Mesenchymal stem cell (in vitro differentiated cells and primary cell): Measurements from ENCODE around the gene RAPGEF1.

Experiments
- DNase-seq: peaks from one replicate; pipeline ENCODE4 v3.0.0-alpha.2; 2013
- H2AFZ ChIP-seq: one replicate; pipeline ENCODE4 v1.6.1; 2013; ENCODE audit warnings: low read depth, mild to moderate bottlenecking, control low read depth, inconsistent platforms, low read length, moderate library complexity
- H2AK5ac ChIP-seq: 2 replicates; pipeline ENCODE4 v1.6.1; 2013; ENCODE audit warnings: low read length, moderate library complexity, mild to moderate bottlenecking, inconsistent platforms; ENCODE audit not compliant: severe bottlenecking
- H2BK120ac ChIP-seq: one replicate; pipeline ENCODE4 v1.6.1; 2013; ENCODE audit warnings: low read depth, mild to moderate bottlenecking, inconsistent platforms, low read length, moderate library complexity
- H2BK12ac ChIP-seq, 2 experiments: one replicate each; pipeline ENCODE4 v1.6.1; 2013; ENCODE audit warnings: inconsistent platforms in 2 of 2, low read length in 2 of 2, mild to moderate bottlenecking in 2 of 2, moderate library complexity in 2 of 2, control low read depth in 1 of 2
- H2BK15ac ChIP-seq: one replicate; pipeline ENCODE4 v1.6.1; 2013; ENCODE audit warnings: mild to moderate bottlenecking, low read depth, inconsistent platforms; ENCODE audit not compliant: poor library complexity, severe bottlenecking
- H2BK5ac ChIP-seq: 2 replicates; pipeline ENCODE4 v1.6.1; 2013; ENCODE audit warnings: low read depth, mild to moderate bottlenecking, low read length, control low read depth, inconsistent platforms; ENCODE audit not compliant: poor library complexity, severe bottlenecking
- H3K14ac ChIP-seq, 2 experiments: one replicate each; pipeline ENCODE4 v1.6.1; 2013; ENCODE audit warnings: inconsistent platforms in 2 of 2, low read length in 2 of 2, control low read depth in 1 of 2, mild to moderate bottlenecking in 1 of 2, moderate library complexity in 1 of 2
- H3K18ac ChIP-seq, 2 experiments: one replicate each; pipeline ENCODE4 v1.6.1; 2013; ENCODE audit warnings: inconsistent platforms in 2 of 2, low read length in 2 of 2, control low read depth in 1 of 2, low read depth in 1 of 2, mild to moderate bottlenecking in 1 of 2
- H3K23ac ChIP-seq, 2 experiments: one replicate each; pipeline ENCODE4 v1.6.1; 2013; ENCODE audit warnings: inconsistent platforms in 2 of 2, low read length in 2 of 2, mild to moderate bottlenecking in 2 of 2, moderate library complexity in 2 of 2, control low read depth in 1 of 2
- H3K27ac ChIP-seq: 2 replicates; pipeline ENCODE4 v1.5.1; 2013; ENCODE audit warnings: mild to moderate bottlenecking, moderate library complexity, low read length, control low read depth, inconsistent platforms; ENCODE audit not compliant: poor library complexity, severe bottlenecking
- H3K27me3 ChIP-seq, 2 experiments: 2 replicates each; pipeline versions ENCODE4 v1.6.1 to v1.7.0; 2013; ENCODE audit warnings: low read length in 2 of 2, mild to moderate bottlenecking in 2 of 2, moderate library complexity in 2 of 2, control low read depth in 1 of 2, inconsistent platforms in 1 of 2; ENCODE audit not compliant: control insufficient read depth in 1 of 2, insufficient read depth in 1 of 2
- H3K36me3 ChIP-seq, 2 experiments: 2 replicates each; pipeline versions ENCODE4 v1.6.1 to v1.7.0; 2013; ENCODE audit warnings: low read length in 2 of 2, control low read depth in 1 of 2, inconsistent platforms in 1 of 2, low read depth in 1 of 2, mild to moderate bottlenecking in 1 of 2; ENCODE audit not compliant: insufficient read depth in 2 of 2, control insufficient read depth in 1 of 2
- H3K4ac ChIP-seq, 2 experiments: one replicate each; pipeline ENCODE4 v1.6.1; 2013; ENCODE audit warnings: inconsistent platforms in 2 of 2, low read length in 2 of 2, mild to moderate bottlenecking in 2 of 2, moderate library complexity in 2 of 2, control low read depth in 1 of 2, low read depth in 1 of 2
- H3K4me1 ChIP-seq: 2 replicates; pipeline ENCODE4 v1.6.1; 2013; ENCODE audit warnings: low read depth, low read length, control low read depth; ENCODE audit not compliant: control insufficient read depth, insufficient read depth
- H3K4me2 ChIP-seq: 2 replicates; pipeline ENCODE4 v1.6.1; 2013; ENCODE audit warnings: low read length, mild to moderate bottlenecking, inconsistent platforms; ENCODE audit not compliant: poor library complexity, severe bottlenecking
- H3K4me3 ChIP-seq, 2 experiments: 2 replicates each; pipeline versions ENCODE4 v1.5.1 to v1.7.0; 2013; ENCODE audit warnings: low read length in 2 of 2, mild to moderate bottlenecking in 2 of 2, control low read depth in 1 of 2, low read depth in 1 of 2; ENCODE audit not compliant: insufficient read depth in 1 of 2
- H3K79me1 ChIP-seq: replicated peaks from 2 replicates; pipeline ENCODE4 v1.6.1; 2013; ENCODE audit warnings: mild to moderate bottlenecking, control low read depth, low read length, inconsistent platforms; ENCODE audit not compliant: poor library complexity, severe bottlenecking
- H3K9ac ChIP-seq: 2 replicates; pipeline ENCODE4 v1.7.0; 2013; ENCODE audit warnings: mild to moderate bottlenecking, low read length, moderate library complexity
- H3K9me3 ChIP-seq: 2 replicates; pipeline ENCODE4 v1.7.0; 2013; ENCODE audit warnings: mild to moderate bottlenecking, low read length; ENCODE audit not compliant: control insufficient read depth
- H4K8ac ChIP-seq: one replicate; pipeline ENCODE4 v1.6.1; 2013; ENCODE audit warnings: inconsistent platforms, mild to moderate bottlenecking, low read length, moderate library complexity
- H4K91ac ChIP-seq: one replicate; pipeline ENCODE4 v1.6.1; 2013; ENCODE audit warnings: mild to moderate bottlenecking, low read length, inconsistent platforms
- WGBS: methylation state at CpG from one replicate; pipeline ENCODE4 v1.1.7; 2013; ENCODE audit warnings: mixed read lengths; 5-methylcytosine and 5-hydroxymethylcytosine counted together

Gene RAPGEF1

DNA sequence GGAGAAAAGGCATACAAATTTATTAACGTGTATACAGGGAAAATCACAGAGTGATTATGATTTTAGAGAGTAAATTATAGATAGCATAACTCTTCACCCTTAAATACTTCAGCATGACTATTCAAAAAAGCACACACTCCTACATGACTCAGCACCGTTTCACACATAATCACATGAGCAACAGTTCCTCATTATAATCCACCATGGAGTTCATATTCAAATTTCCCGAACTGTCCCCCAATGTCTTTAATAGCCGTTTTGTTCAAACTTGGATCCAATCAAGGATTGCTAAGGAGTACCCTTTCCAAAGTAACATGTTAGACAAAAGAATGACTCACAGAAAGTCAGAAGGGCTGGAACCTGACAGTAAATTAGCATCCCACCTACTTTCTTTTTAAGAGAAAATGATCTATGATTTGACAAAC lies 32.1 kb downstream of the RAPGEF1 start:
- no peaks in the 10 kb centered on the region for H3K36me3 ChIP-seq
- H2AFZ ChIP-seq, result no peak overlapping the region

DNA sequence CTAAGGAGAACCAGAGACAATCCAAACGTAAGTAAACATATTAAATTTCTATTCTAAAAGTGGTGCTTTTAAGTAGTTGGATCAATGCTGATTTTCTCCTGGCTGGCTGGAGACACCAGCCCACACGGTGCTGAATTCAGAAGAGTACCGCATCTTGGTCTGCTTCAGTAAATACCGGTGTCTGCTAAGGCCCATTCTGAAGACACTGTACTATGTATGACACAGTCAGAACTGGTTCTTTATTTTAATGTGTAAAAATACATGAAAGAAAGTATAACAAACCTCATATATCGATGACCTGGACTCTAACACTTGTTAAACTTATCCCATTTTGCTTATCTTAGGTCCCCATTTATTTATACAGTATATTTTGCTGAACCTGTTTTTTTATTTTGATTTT lies 32.8 kb downstream of the RAPGEF1 start:
- no peak overlapping the region for H3K18ac ChIP-seq
- no peak overlapping the region for H3K4me2 ChIP-seq
- peaks cover 40% of the 10 kb centered on the region for H3K79me1 ChIP-seq
- H3K23ac ChIP-seq, result no peak overlapping the region
- no peaks in the 10 kb centered on the region for H3K9me3 ChIP-seq
- H2AK5ac ChIP-seq, result no peak overlapping the region
- H2BK15ac ChIP-seq, result no peak overlapping the region
- WGBS, result 100% methylated on average over 1 of the region's 5 CpGs
- H3K9ac ChIP-seq, result peak overlapping the region; percentile 83
- peak overlapping the region in 1 of 2 experiments; percentile 51 for H2BK12ac ChIP-seq
- H3K4me1 ChIP-seq, result peaks cover 14% of the 10 kb centered on the region
- H3K36me3 ChIP-seq, result no peaks in the 10 kb centered on the region
- H3K4me3 ChIP-seq, result no peak overlapping the region
- no peak overlapping the region for H3K27ac ChIP-seq
- no peak overlapping the region for H2AFZ ChIP-seq
- H2BK120ac ChIP-seq, result no peak overlapping the region
- no peak overlapping the region for H3K4ac ChIP-seq
- H2BK5ac ChIP-seq, result no peak overlapping the region
- DNase-seq, result no peak
- H4K8ac ChIP-seq, result no peak overlapping the region
- no peaks in the 10 kb centered on the region for H3K27me3 ChIP-seq
- no peak overlapping the region for H4K91ac ChIP-seq
- H3K14ac ChIP-seq, result no peak overlapping the region

More for the DNA sequence above, 32.1 kb downstream of the RAPGEF1 start:
- H3K9ac ChIP-seq, result peak overlapping the region; percentile 83
- H4K8ac ChIP-seq, result no peak overlapping the region
- no peak overlapping the region for H3K4me2 ChIP-seq
- peaks cover 45% of the 10 kb centered on the region for H3K79me1 ChIP-seq
- no peak overlapping the region for H4K91ac ChIP-seq
- H2BK12ac ChIP-seq, result no peak overlapping the region
- no peak overlapping the region for H3K23ac ChIP-seq
- no peak overlapping the region for H2BK15ac ChIP-seq
- DNase-seq, result peak; percentile 57
- no peak overlapping the region for H2BK5ac ChIP-seq
- H2BK120ac ChIP-seq, result no peak overlapping the region
- no peak overlapping the region for H3K18ac ChIP-seq
- H3K14ac ChIP-seq, result no peak overlapping the region
- 69% methylated on average over 3 of the region's 4 CpGs for WGBS
- H3K4ac ChIP-seq, result no peak overlapping the region
- peaks cover 14% of the 10 kb centered on the region for H3K4me1 ChIP-seq
- H3K9me3 ChIP-seq, result no peaks in the 10 kb centered on the region
- H2AK5ac ChIP-seq, result no peak overlapping the region
- no peak overlapping the region for H3K27ac ChIP-seq
- H3K4me3 ChIP-seq, result peak overlapping the region in 1 of 2 experiments; percentile 63
- H3K27me3 ChIP-seq, result no peaks in the 10 kb centered on the region

DNA sequence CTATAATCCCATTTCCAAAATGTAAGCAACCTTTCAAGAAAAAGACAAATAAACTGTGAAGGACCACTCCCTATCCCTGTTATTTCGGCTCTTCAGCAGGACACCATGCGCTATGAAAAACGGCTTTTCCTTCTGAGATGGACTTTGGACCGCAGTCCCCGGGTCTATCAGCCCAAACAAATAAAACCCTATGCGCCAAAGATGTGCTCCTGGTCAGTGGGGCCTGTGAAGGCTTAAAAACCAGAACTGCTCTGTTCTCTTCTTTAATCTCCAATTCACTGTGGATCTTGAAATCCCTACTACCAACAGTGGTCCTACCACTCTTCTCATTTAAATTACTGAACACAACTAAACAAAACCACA lies 33.3 kb downstream of the RAPGEF1 start:
- H3K9ac ChIP-seq, result peak overlapping the region; percentile 83
- 93% methylated on average over 6 of the region's 6 CpGs for WGBS
- no peak overlapping the region for H3K23ac ChIP-seq
- H2BK15ac ChIP-seq, result no peak overlapping the region
- H4K91ac ChIP-seq, result no peak overlapping the region
- H3K9me3 ChIP-seq, result no peaks in the 10 kb centered on the region
- no peak overlapping the region for H3K4me2 ChIP-seq
- no peak overlapping the region for H3K4ac ChIP-seq
- H3K4me3 ChIP-seq, result no peak overlapping the region
- no peak overlapping the region for H3K27ac ChIP-seq
- no peak overlapping the region for H4K8ac ChIP-seq
- no peak overlapping the region for H2BK12ac ChIP-seq
- no peak overlapping the region for H2AFZ ChIP-seq
- peaks cover 36% of the 10 kb centered on the region for H3K79me1 ChIP-seq
- H3K18ac ChIP-seq, result no peak overlapping the region
- no peak overlapping the region for H2BK5ac ChIP-seq
- H2BK120ac ChIP-seq, result no peak overlapping the region
- no peaks in the 10 kb centered on the region for H3K36me3 ChIP-seq
- peaks cover 12% of the 10 kb centered on the region for H3K4me1 ChIP-seq
- H2AK5ac ChIP-seq, result no peak overlapping the region
- DNase-seq, result no peak
- H3K27me3 ChIP-seq, result no peaks in the 10 kb centered on the region
- no peak overlapping the region for H3K14ac ChIP-seq

DNA sequence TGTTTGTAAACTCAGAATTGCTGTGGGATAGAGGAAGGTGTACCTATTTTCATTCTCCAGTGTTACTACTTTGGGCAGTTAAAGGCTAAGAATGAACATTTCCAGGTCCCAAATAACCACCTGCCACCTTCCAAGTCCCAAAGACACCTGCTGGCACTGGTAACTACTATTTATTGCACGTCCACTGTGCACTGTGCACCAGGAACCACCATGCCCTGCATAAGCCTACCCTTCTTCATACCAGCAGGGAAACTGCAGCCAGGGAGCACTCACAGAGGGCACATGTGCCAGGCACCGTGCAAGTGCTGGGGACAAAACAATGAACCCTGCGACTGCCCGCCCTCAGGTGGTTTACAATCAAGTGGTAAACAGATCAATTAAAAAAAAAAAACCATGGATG lies 34.9 kb downstream of the RAPGEF1 start:
- H3K36me3 ChIP-seq, result no peaks in the 10 kb centered on the region
- H3K4ac ChIP-seq, result no peak overlapping the region
- no peak for DNase-seq
- H3K23ac ChIP-seq, result no peak overlapping the region
- H2AFZ ChIP-seq, result no peak overlapping the region
- H3K4me1 ChIP-seq, result peaks cover 12% of the 10 kb centered on the region
- peak overlapping the region in 1 of 2 experiments; percentile 6 for H3K18ac ChIP-seq
- WGBS, result 85% methylated on average over 1 of the region's 4 CpGs
- H3K27me3 ChIP-seq, result no peaks in the 10 kb centered on the region
- H3K4me3 ChIP-seq, result no peak overlapping the region
- peak overlapping the region; percentile 36 for H3K9ac ChIP-seq
- peaks cover 37% of the 10 kb centered on the region for H3K79me1 ChIP-seq
- no peaks in the 10 kb centered on the region for H3K9me3 ChIP-seq
- no peak overlapping the region for H3K14ac ChIP-seq
- H3K4me2 ChIP-seq, result no peak overlapping the region
- no peak overlapping the region for H3K27ac ChIP-seq
- no peak overlapping the region for H2BK5ac ChIP-seq
- no peak overlapping the region for H2BK120ac ChIP-seq
- H4K8ac ChIP-seq, result no peak overlapping the region
- no peak overlapping the region for H4K91ac ChIP-seq
- H2BK15ac ChIP-seq, result no peak overlapping the region
- H2AK5ac ChIP-seq, result no peak overlapping the region
- no peak overlapping the region for H2BK12ac ChIP-seq
